Hepatocyte (in vitro differentiated cells): ENCODE data around the gene CLEC18C.

Source experiments
- CTCF ChIP-seq: fragments of 200-600 bp; sonication (generic); IDR thresholded peaks from 2 replicates; pipeline ENCODE4 v1.5.1; 2016; ENCODE audit warnings: antibody characterized with exemption, mild to moderate bottlenecking; ENCODE audit not compliant: poor library complexity
- EZH2 ChIP-seq: fragments of 200-600 bp; sonication (generic); IDR thresholded peaks from 2 replicates; pipeline ENCODE4 v1.6.1; 2016; ENCODE audit warnings: antibody characterized with exemption, mild to moderate bottlenecking, borderline replicate concordance
- EZH2phosphoT487 ChIP-seq: fragments of 200-600 bp; sonication (generic); IDR thresholded peaks from one replicate; pipeline ENCODE4 v1.6.1; 2018; ENCODE audit warnings: antibody characterized with exemption, mild to moderate bottlenecking, low read depth, moderate library complexity; ENCODE audit not compliant: unreplicated experiment, severe bottlenecking

- TF ChIP-seq CTCF, result no peak
- no peak for TF ChIP-seq EZH2phosphoT487
- no peak for TF ChIP-seq EZH2
Observed at GRCh38 chr16:70151941-70152509, 21.6 kb upstream of the CLEC18C start.
